Stomach (tissue), 9 donors: ENCODE data around the gene GPRC5B. TPM values are rescaled to one million over a fixed set of nuclear protein-coding genes. Genes with fewer than 3 reads are reported as not detected.

Source experiments
- DNase-seq, 2 donors: peaks; one replicate each; pipeline versions ENCODE4 v3.0.0 to v3.0.0-alpha.2; 2013 to 2019
- H3K27ac ChIP-seq, 5 donors: fragments of 200-600 bp in 4 of 5; sonication (generic) in 4 of 5; one replicate each; pipeline ENCODE4 v1.5.1; 2013 to 2019; ENCODE audit warnings: mild to moderate bottlenecking in 1 of 5, moderate library complexity in 1 of 5
- H3K27me3 ChIP-seq, 3 donors: fragments of 200-600 bp; sonication (generic); one replicate each; pipeline ENCODE4 v1.5.1; 2017 to 2019; ENCODE audit warnings: mixed run types in 1 of 3
- H3K36me3 ChIP-seq, 4 donors: fragments of 200-600 bp; sonication (generic); 1 replicate in 3 of 4; 2 replicates in 1 of 4; pipeline ENCODE4 v1.5.1; 2016 to 2019
- H3K4me1 ChIP-seq, 4 donors: fragments of 200-600 bp; sonication (generic); one replicate each; pipeline ENCODE4 v1.5.1; 2016 to 2019
- H3K4me3 ChIP-seq, 4 donors: fragments of 200-600 bp; sonication (generic) in 3 of 4; one replicate each; pipeline ENCODE4 v1.5.1; 2016 to 2019; ENCODE audit warnings: mild to moderate bottlenecking in 1 of 4
- H3K9me3 ChIP-seq, 4 donors: fragments of 200-600 bp; sonication (generic); one replicate each; pipeline ENCODE4 v1.5.1; 2016 to 2019
- EP300 ChIP-seq: sonication (generic); formaldehyde crosslinking; IDR thresholded peaks from one replicate; pipeline ENCODE4 v1.6.1; 2017; ENCODE audit warnings: antibody characterized with exemption
- POLR2A ChIP-seq, 4 donors: fragments of 450-650 bp; IDR thresholded peaks; one replicate each; pipeline ENCODE4 v1.6.1; 2016; ENCODE audit warnings: antibody characterized with exemption in 4 of 4, control low read depth in 2 of 4, mild to moderate bottlenecking in 1 of 4, moderate library complexity in 1 of 4
- POLR2AphosphoS5 ChIP-seq, 3 donors: sonication (generic); formaldehyde crosslinking; IDR thresholded peaks; one replicate each; pipeline ENCODE4 v1.6.1; 2016; ENCODE audit warnings: antibody characterized with exemption in 3 of 3
- WGBS, 5 donors: extraction: QIAGEN DNeasy Blood & Tissue Kit in 3 of 5; methylation state at CpG; one replicate each; pipeline versions ENCODE4 v1.1.5 to v1.1.7; 2013 to 2018; 5-methylcytosine and 5-hydroxymethylcytosine counted together
- intact Hi-C: fragments of 100-400 bp; cut with DNase I; formaldehyde crosslinking; loops from one replicate; pipeline ENCODE4 v1.15.1; 2023; ENCODE audit warnings: low total_unique reads
- polyA plus RNA-seq, 3 donors: library from polyadenylated mRNA; stranded (reverse); fragments of 200-250 nt; gene quantifications; one replicate each; pipeline ENCODE4 v1.2.3, GENCODE V29; 2013
- total RNA-seq, 5 donors: library from RNA; depleted of rRNA; stranded (reverse); fragments of >200 nt; gene quantifications; one replicate each; pipeline versions ENCODE4 v1.1.0 to v1.2.3, GENCODE V29; 2014 to 2016
- TF ChIP-seq, protein P1 (sequence below), 7 experiments: fragments of 450-650 bp in 4 of 7; fragments of 200-600 bp in 3 of 7; sonication (generic) in 3 of 7; IDR thresholded peaks; one replicate each; pipeline ENCODE4 v1.5.1; 2016 to 2019; ENCODE audit warnings: antibody characterized with exemption in 7 of 7, control low read depth in 2 of 7, mild to moderate bottlenecking in 1 of 7
- donor health status: healthy with polysubstance abuse.
- donor health status: Bipolar disorder and iron deficiency.
- donor health status: healthy.

The GPRC5B gene
- total and polyA plus RNA-seq, 8 donors, result 6.1 to 77.2 (median 24.6) TPM

DNA sequence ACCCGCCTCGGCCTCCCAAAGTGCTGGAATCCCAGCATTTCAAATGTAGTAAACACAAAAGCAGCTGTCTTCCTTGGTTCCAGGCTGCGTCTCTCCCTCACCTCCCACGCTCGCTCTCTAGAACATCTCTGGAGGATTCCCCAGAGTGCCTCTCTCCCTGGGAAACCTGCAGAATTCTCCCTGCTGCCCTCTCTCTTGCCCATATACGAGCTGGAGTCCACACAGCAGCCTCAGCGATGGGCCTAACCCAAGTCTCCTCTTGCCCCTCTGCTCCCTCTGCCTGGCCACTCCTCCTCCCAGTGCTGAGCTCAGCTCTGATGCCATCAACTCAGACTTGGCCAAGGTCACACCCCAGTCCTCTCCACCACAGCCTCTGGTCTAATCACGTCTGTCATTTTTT is 10.6 kb downstream of the GPRC5B start:
- TF ChIP-seq EP300 (no peak), POLR2A (IDR thresholded peaks at IDR 0.05) (no peak), POLR2AphosphoS5 (IDR thresholded peaks at IDR 0.05) (no peak)
- TF ChIP-seq, protein P1, sequence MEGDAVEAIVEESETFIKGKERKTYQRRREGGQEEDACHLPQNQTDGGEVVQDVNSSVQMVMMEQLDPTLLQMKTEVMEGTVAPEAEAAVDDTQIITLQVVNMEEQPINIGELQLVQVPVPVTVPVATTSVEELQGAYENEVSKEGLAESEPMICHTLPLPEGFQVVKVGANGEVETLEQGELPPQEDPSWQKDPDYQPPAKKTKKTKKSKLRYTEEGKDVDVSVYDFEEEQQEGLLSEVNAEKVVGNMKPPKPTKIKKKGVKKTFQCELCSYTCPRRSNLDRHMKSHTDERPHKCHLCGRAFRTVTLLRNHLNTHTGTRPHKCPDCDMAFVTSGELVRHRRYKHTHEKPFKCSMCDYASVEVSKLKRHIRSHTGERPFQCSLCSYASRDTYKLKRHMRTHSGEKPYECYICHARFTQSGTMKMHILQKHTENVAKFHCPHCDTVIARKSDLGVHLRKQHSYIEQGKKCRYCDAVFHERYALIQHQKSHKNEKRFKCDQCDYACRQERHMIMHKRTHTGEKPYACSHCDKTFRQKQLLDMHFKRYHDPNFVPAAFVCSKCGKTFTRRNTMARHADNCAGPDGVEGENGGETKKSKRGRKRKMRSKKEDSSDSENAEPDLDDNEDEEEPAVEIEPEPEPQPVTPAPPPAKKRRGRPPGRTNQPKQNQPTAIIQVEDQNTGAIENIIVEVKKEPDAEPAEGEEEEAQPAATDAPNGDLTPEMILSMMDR (IDR thresholded peaks at IDR 0.05), result no peak
- Histone ChIP-seq H3K4me3 (no peak overlapping the region), H3K36me3 (peaks cover 16 to 49% (median 37%) of the 10 kb centered on the region in 4 donors), H3K27me3 (no peaks in the 10 kb centered on the region), H3K9me3 (no peaks in the 10 kb centered on the region), H3K27ac (no peak overlapping the region), H3K4me1 (peaks cover 13 to 34% (median 17%) of the 10 kb centered on the region in 4 donors)
- intact Hi-C loops, result no loop called here
- DNase-seq, result no peak
- 68 to 80% (median 76%) methylated on average over 8 of the region's 8 CpGs for WGBS, 5 donors

DNA sequence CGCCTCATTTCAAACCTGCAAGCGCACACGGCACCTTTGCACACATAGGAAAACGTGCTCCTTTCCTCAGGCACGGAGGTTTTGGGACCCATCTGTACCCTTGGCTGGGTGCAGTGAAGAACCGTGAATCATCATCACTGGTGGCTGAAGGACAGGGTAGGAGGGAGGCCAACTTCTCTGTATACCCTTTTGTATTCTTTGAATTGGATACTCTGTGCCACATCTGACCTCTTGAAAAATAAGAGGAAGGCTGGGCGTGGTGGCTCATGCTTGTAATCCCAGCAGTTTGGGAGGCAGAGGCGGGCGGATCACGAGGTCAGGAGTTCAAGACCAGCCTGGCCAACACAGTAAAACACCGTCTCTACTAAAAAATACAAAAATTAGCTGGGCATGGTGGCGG is 11.7 kb downstream of the GPRC5B start:
- no peaks in the 10 kb centered on the region for H3K9me3 ChIP-seq

DNA sequence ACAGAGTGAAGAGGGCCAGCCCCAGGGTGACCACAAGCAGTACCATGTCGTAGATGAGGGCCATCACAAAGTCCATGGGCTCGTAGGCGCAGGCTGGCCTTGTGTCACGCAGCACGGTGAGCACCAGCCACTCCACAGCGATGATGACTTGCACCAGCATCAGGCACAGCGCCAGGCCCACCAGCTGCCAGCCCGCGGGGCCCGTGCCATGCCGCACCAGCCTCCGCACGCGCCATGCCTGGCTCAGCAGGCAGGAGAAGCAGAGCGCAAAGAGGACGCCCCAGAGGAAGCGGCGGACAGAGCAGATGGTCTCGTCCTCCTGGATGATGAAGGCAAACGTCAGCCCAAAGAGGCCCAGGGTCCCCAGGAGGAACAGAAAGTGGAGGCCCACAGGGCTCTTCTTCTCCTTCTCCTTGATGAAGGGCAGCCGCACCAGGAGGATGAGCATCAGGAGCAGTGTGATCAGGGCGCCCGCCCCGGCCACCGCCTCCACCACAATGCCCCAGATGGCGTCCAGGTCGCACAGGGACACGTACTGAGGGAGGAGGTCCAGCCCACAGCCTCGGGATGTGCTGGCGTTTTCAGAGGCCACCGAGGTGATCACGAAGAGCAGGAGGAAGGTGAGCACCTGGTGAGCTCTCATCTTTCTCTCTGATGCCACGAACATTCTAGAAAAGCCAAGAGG is 12.3 kb downstream of the GPRC5B start:
- Histone ChIP-seq H3K27ac (no peak overlapping the region), H3K36me3 (peaks cover 16 to 56% (median 49%) of the 10 kb centered on the region in 4 donors), H3K4me1 (peaks cover 7 to 33% (median 21%) of the 10 kb centered on the region in 4 donors), H3K4me3 (no peak overlapping the region), H3K9me3 (no peaks in the 10 kb centered on the region), H3K27me3 (no peaks in the 10 kb centered on the region)
- WGBS, 5 donors, result 90 to 96% (median 94%) methylated on average over 27 to 33 of the region's 33 CpGs
- intact Hi-C loops, result no loop called here
- no peak for DNase-seq
- TF ChIP-seq POLR2A (IDR thresholded peaks at IDR 0.05), result no peak
- no peak for TF ChIP-seq POLR2AphosphoS5 (IDR thresholded peaks at IDR 0.05)
- no peak for TF ChIP-seq EP300
- TF ChIP-seq, protein P1 (IDR thresholded peaks at IDR 0.05), result no peak

More for the DNA sequence above, 11.7 kb downstream of the GPRC5B start:
- Histone ChIP-seq H3K36me3 (peaks cover 16 to 53% (median 44%) of the 10 kb centered on the region in 4 donors), H3K27ac (no peak overlapping the region), H3K27me3 (no peaks in the 10 kb centered on the region), H3K4me3 (no peak overlapping the region), H3K4me1 (peaks cover 7 to 33% (median 21%) of the 10 kb centered on the region in 4 donors)
- no peak for TF ChIP-seq POLR2A (IDR thresholded peaks at IDR 0.05)
- TF ChIP-seq POLR2AphosphoS5 (IDR thresholded peaks at IDR 0.05), result no peak
- TF ChIP-seq, protein P1 (IDR thresholded peaks at IDR 0.05), result no peak
- no peak for TF ChIP-seq EP300
- no peak for DNase-seq
- 79 to 88% (median 80%) methylated on average over 12 of the region's 12 CpGs for WGBS, 5 donors
- intact Hi-C loops, result no loop called here

DNA sequence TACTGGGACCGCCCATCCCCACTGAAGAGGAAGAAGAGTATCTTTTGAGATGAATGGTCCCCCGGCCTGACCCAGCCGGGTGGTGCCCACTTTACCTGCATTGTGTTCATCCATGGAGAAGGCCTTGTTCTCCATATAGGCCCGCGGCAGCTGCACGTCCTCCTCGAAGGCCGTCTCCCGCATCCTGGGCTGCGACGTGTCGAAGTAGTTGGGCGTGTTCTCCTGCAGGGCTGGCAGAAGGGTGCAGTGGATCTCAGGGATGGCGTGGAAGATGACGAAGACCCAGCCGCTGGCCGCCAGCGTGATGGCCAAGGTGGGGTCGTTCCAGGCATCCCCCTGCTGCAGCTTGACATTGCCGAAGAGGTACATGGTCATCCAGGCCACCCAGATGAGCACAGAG is 12.9 kb downstream of the GPRC5B start:
- Histone ChIP-seq H3K27ac (no peak overlapping the region), H3K4me3 (no peak overlapping the region), H3K36me3 (peaks cover 16 to 62% (median 55%) of the 10 kb centered on the region in 4 donors), H3K9me3 (no peaks in the 10 kb centered on the region), H3K27me3 (no peaks in the 10 kb centered on the region), H3K4me1 (peaks cover 7 to 31% (median 20%) of the 10 kb centered on the region in 4 donors)
- intact Hi-C loops, result no loop called here
- 92 to 97% (median 93%) methylated on average over 20 of the region's 20 CpGs for whole genome bisulfite sequencing, 5 donors
- TF ChIP-seq POLR2AphosphoS5 (IDR thresholded peaks at IDR 0.05), result no peak
- no peak for TF ChIP-seq EP300
- TF ChIP-seq POLR2A (IDR thresholded peaks at IDR 0.05), result no peak
- TF ChIP-seq, protein P1 (IDR thresholded peaks at IDR 0.05), result no peak
- no peak for DNase-seq
